IMR-90 (cell line): Measurements from ENCODE around the gene KIF16B. TPM values are rescaled to one million over a fixed set of nuclear protein-coding genes. Genes with fewer than 3 reads are reported as not detected.

Experiments
- ATAC-seq: fragments of 200-7000 bp; cut with Tn5 transposase; 2 replicates; pipeline ENCODE4 v1.9.1; 2020; ENCODE audit warnings: low read depth, mild to moderate bottlenecking, moderate library complexity
- BruUV-seq: library from RNA; stranded (reverse); fragments of 400-500 nt; replicated peaks from 2 replicates; lab custom pipeline; 2021; lab: Mats Ljungman, UMichigan
- CTCF ChIA-PET: fragments of 300-600 bp; formaldehyde crosslinking; extraction: SDS; loops from one replicate; lab custom pipeline; 2021; ENCODE audit warnings: antibody characterized with exemption; lab: Yijun Ruan, JAX
- POLR2A ChIA-PET: fragments of 300-600 bp; sonication (Branson Sonifier 250); formaldehyde crosslinking; loops from one replicate; lab custom pipeline; 2022; ENCODE audit warnings: antibody characterized with exemption; ENCODE audit not compliant: unreplicated experiment; lab: Charles Lee
- DNase-seq: peaks from one replicate; pipeline ENCODE4 v3.0.0; 2013
- H2AFZ ChIP-seq: replicated peaks from 2 replicates; pipeline ENCODE3; 2013; ENCODE audit warnings: low read length, mild to moderate bottlenecking; ENCODE audit not compliant: poor library complexity
- H2AK5ac ChIP-seq: 2 replicates; pipeline ENCODE4 v1.6.1; 2013; ENCODE audit warnings: low read depth, low read length, inconsistent platforms
- H2AK9ac ChIP-seq: replicated peaks from 2 replicates; pipeline ENCODE3; 2013; ENCODE audit warnings: mild to moderate bottlenecking, low read depth, low read length, moderate library complexity; ENCODE audit not compliant: poor library complexity
- H2BK120ac ChIP-seq: 2 replicates; pipeline ENCODE4 v1.6.1; 2013; ENCODE audit warnings: low read depth, low read length, inconsistent platforms
- H2BK15ac ChIP-seq: 3 replicates; pipeline ENCODE4 v1.6.1; 2013; ENCODE audit warnings: low read depth, low read length, inconsistent platforms
- H2BK20ac ChIP-seq: 2 replicates; pipeline ENCODE4 v1.6.1; 2013; ENCODE audit warnings: low read depth, mild to moderate bottlenecking, inconsistent platforms, low read length, moderate library complexity
- H2BK5ac ChIP-seq: 2 replicates; pipeline ENCODE4 v1.6.1; 2013; ENCODE audit warnings: mild to moderate bottlenecking, low read depth, low read length, inconsistent platforms; ENCODE audit not compliant: poor library complexity, severe bottlenecking
- H3K14ac ChIP-seq: replicated peaks from 2 replicates; pipeline ENCODE4 v1.6.1; 2013; ENCODE audit warnings: low read depth, low read length, inconsistent platforms
- H3K18ac ChIP-seq: 2 replicates; pipeline ENCODE4 v1.6.1; 2013; ENCODE audit warnings: low read depth, low read length, control low read depth
- H3K23ac ChIP-seq: 2 replicates; pipeline ENCODE4 v1.6.1; 2013; ENCODE audit warnings: low read depth, low read length, inconsistent platforms
- H3K27ac ChIP-seq: 2 replicates; pipeline ENCODE4 v1.5.1; 2013; ENCODE audit warnings: mild to moderate bottlenecking, control low read depth, low read length; ENCODE audit not compliant: insufficient read depth
- H3K27me3 ChIP-seq: 2 replicates; pipeline ENCODE4 v1.6.1; 2013; ENCODE audit warnings: low read length; ENCODE audit not compliant: control insufficient read depth, insufficient read depth
- H3K36me3 ChIP-seq: 2 replicates; pipeline ENCODE4 v1.6.1; 2013; ENCODE audit warnings: low read length, mixed read lengths; ENCODE audit not compliant: control insufficient read depth, insufficient read depth
- H3K4ac ChIP-seq: 2 replicates; pipeline ENCODE4 v1.6.1; 2013; ENCODE audit warnings: low read depth, low read length, inconsistent platforms
- H3K4me1 ChIP-seq: 2 replicates; pipeline ENCODE4 v1.6.1; 2013; ENCODE audit warnings: low read length, mixed read lengths; ENCODE audit not compliant: control insufficient read depth, insufficient read depth
- H3K4me2 ChIP-seq: 2 replicates; pipeline ENCODE4 v1.6.1; 2013; ENCODE audit warnings: low read depth, mild to moderate bottlenecking, control low read depth, low read length, moderate library complexity
- H3K4me3 ChIP-seq: 2 replicates; pipeline ENCODE4 v1.5.1; 2013; ENCODE audit warnings: low read depth, mild to moderate bottlenecking, control low read depth, low read length, moderate library complexity; ENCODE audit not compliant: insufficient read depth
- H3K56ac ChIP-seq: 2 replicates; pipeline ENCODE4 v1.6.1; 2013; ENCODE audit warnings: low read length, inconsistent platforms; ENCODE audit not compliant: insufficient read depth; ENCODE audit errors: extremely low read depth
- H3K79me1 ChIP-seq, 2 experiments: 2 replicates each; pipeline ENCODE4 v1.6.1; 2013; ENCODE audit warnings: low read length in 2 of 2, inconsistent platforms in 1 of 2, low read depth in 1 of 2
- H3K9ac ChIP-seq: 2 replicates; pipeline ENCODE4 v1.6.1; 2013; ENCODE audit warnings: low read depth, low read length, control low read depth
- H3K9me1 ChIP-seq: 2 replicates; pipeline ENCODE4 v1.6.1; 2013; ENCODE audit warnings: low read length, inconsistent platforms; ENCODE audit not compliant: insufficient read depth
- H3K9me3 ChIP-seq: 2 replicates; pipeline ENCODE4 v1.6.1; 2013; ENCODE audit warnings: low read length; ENCODE audit not compliant: control insufficient read depth, insufficient read depth
- H4K20me1 ChIP-seq: 2 replicates; pipeline ENCODE4 v1.6.1; 2013; ENCODE audit warnings: low read length, inconsistent platforms; ENCODE audit not compliant: insufficient read depth
- H4K5ac ChIP-seq: 2 replicates; pipeline ENCODE4 v1.6.1; 2013; ENCODE audit warnings: mild to moderate bottlenecking, low read depth, low read length, control low read depth
- H4K8ac ChIP-seq, 2 experiments: 2 replicates each; pipeline ENCODE4 v1.6.1; 2013; ENCODE audit warnings: low read depth in 2 of 2, low read length in 2 of 2, control low read depth in 1 of 2, inconsistent platforms in 1 of 2
- H4K91ac ChIP-seq: 2 replicates; pipeline ENCODE4 v1.6.1; 2013; ENCODE audit warnings: low read depth, low read length, inconsistent platforms; ENCODE audit not compliant: insufficient read depth
- FOS ChIP-seq: fragments of 150-350 bp; IDR thresholded peaks from 2 replicates; pipeline ENCODE4 v1.6.1; 2016; ENCODE audit warnings: low read depth, low read length
- MAFK ChIP-seq: IDR thresholded peaks from 2 replicates; pipeline ENCODE4 v1.6.1; 2012; ENCODE audit warnings: low read depth, low read length, improper control_type of control experiment
- WGBS, 2 experiments: methylation state at CpG; one replicate each; pipeline versions ENCODE4 v1.1.5 to v1.1.7; 2013; ENCODE audit warnings: missing lambda C conversion rate in 2 of 2; ENCODE audit not compliant: insufficient read length in 1 of 2; ENCODE audit errors: extremely low coverage in 2 of 2; 5-methylcytosine and 5-hydroxymethylcytosine counted together
- dilution Hi-C: fragments of 300-500 bp; cut with HindIII; formaldehyde crosslinking; loops from one replicate; pipeline ENCODE4 v1.14.3; 2018; ENCODE audit warnings: low sequenced_read_pairs; ENCODE audit not compliant: unreplicated experiment
- in situ Hi-C: fragments of 300-500 bp; cut with MboI; formaldehyde crosslinking; loops from 3 replicates; pipeline ENCODE4 v1.14.3; 2019; ENCODE audit warnings: low sequenced_read_pairs, inconsistent platforms, mixed read lengths
- intact Hi-C: fragments of 100-400 bp; cut with micrococcal nuclease; formaldehyde crosslinking; loops from 2 replicates; pipeline ENCODE4 v1.10.0; 2022
- polyA plus RNA-seq, 3 experiments: library from polyadenylated mRNA; depleted of rRNA; stranded (reverse); fragments of >200 nt; gene quantifications; 2 replicates each; pipeline ENCODE4 v1.2.3, GENCODE V29; 2012; ENCODE audit warnings: low replicate concordance in 1 of 3
- total RNA-seq: library from RNA; depleted of rRNA; stranded (reverse); fragments of >200 nt; gene quantifications from 2 replicates; pipeline ENCODE4 v1.2.3, GENCODE V29; 2012
- TF ChIP-seq, protein P1 (sequence below): conservative IDR thresholded peaks from 2 replicates; pipeline ENCODE4 v1.5.1; 2012; ENCODE audit warnings: mild to moderate bottlenecking, low read depth, low read length, improper control_type of control experiment

The KIF16B gene
- total and polyA plus RNA-seq, 2 of the 4 experiments (the other 2 are of a cell fraction): 4.7 to 10.0 TPM

DNA sequence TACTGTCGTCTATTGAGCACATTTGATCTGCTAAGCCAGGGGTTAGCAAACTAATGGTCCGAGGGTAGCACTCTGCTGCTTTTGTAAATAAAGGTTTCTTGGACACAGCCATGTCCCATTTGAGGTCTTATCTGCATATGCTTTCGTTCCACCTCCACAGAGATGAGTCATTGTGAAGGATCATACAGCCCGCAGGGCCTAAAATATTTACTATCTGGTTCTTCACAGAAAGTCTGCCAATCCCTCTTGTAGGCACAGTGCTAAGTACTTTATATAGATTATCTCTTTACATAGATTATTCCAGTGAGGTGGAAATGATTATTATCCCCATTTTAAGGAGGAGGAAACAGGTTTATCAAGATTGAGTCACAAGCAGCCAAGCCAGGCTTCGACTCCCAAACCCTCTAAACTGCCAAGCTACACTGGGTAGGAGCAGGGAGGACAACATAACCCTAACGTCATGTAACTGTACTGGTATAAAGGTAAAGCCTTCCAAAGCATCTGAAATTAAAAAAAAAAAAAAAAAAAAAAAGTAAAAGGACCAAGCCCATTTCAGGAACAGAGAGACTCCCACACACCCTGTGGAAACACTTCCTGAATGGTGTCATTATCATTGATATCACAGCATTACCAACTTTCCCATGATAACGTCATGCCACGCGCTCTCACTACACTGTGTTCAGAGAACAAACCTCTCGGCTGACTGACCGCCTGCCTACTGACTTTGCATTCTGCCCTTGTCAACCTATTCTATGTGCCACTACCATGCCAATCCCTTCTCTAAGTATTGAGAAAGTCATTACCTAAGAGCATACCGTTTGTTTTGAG lies 101.0 kb downstream of the KIF16B start:
- DNase-seq: peak; percentile 45
- dilution Hi-C loops: no loop called here
- intact Hi-C loops: no loop called here
- TF ChIP-seq MAFK: no peak
- TF ChIP-seq, protein P1, sequence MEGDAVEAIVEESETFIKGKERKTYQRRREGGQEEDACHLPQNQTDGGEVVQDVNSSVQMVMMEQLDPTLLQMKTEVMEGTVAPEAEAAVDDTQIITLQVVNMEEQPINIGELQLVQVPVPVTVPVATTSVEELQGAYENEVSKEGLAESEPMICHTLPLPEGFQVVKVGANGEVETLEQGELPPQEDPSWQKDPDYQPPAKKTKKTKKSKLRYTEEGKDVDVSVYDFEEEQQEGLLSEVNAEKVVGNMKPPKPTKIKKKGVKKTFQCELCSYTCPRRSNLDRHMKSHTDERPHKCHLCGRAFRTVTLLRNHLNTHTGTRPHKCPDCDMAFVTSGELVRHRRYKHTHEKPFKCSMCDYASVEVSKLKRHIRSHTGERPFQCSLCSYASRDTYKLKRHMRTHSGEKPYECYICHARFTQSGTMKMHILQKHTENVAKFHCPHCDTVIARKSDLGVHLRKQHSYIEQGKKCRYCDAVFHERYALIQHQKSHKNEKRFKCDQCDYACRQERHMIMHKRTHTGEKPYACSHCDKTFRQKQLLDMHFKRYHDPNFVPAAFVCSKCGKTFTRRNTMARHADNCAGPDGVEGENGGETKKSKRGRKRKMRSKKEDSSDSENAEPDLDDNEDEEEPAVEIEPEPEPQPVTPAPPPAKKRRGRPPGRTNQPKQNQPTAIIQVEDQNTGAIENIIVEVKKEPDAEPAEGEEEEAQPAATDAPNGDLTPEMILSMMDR: no peak
- 0 out of 2 replicates have a peak, but pooled peaks have one; percentile 14 for TF ChIP-seq FOS
- no peak overlapping the region for H2AK5ac ChIP-seq
- ATAC-seq: no peak
- no peak overlapping the region for H3K4me3 ChIP-seq
- H3K4me1 ChIP-seq: peaks cover 6% of the 10 kb centered on the region; the same call in 1 of the 2 replicates
- WGBS, 2 experiments: no CpG with 5 or more reads among the region's 12 CpGs
- H3K27me3 ChIP-seq: no peaks in the 10 kb centered on the region
- in situ Hi-C loops: no loop called here
- no peaks in the 10 kb centered on the region for H4K20me1 ChIP-seq
- no peak overlapping the region for H2AFZ ChIP-seq
- H3K4ac ChIP-seq: no peak overlapping the region
- CTCF ChIA-PET: no interaction called here
- no peak overlapping the region for H2BK120ac ChIP-seq
- H2AK9ac ChIP-seq: no peak overlapping the region
- POLR2A ChIA-PET: no interaction called here
- H3K9me3 ChIP-seq: no peaks in the 10 kb centered on the region
- no peak overlapping the region for H3K4me2 ChIP-seq
- H4K5ac ChIP-seq: no peak overlapping the region
- no peak overlapping the region for H4K8ac ChIP-seq
- H2BK5ac ChIP-seq: no peak overlapping the region
- H3K23ac ChIP-seq: no peak overlapping the region
- H3K79me1 ChIP-seq: no peaks in the 10 kb centered on the region
- H3K56ac ChIP-seq: no peak overlapping the region
- H3K18ac ChIP-seq: no peak overlapping the region
- H3K9me1 ChIP-seq: no peaks in the 10 kb centered on the region
- H2BK20ac ChIP-seq: no peak overlapping the region
- H3K36me3 ChIP-seq: no peaks in the 10 kb centered on the region
- no TSS peak for BruUV-seq
- no peak overlapping the region for H2BK15ac ChIP-seq
- no peak overlapping the region for H3K14ac ChIP-seq
- no peak overlapping the region for H3K9ac ChIP-seq
- no peak overlapping the region for H3K27ac ChIP-seq
- H4K91ac ChIP-seq: no peak overlapping the region
